Measurements from ENCODE around the gene ADAP1. TPM values are rescaled to one million over a fixed set of nuclear protein-coding genes. Genes with fewer than 3 reads are reported as not detected.

The ADAP1 gene
- polyA plus RNA-seq, 1 donor (not counting 4 experiments of a cell fraction or from before 2014, with no cell fraction given): 4.3 TPM

- dilution Hi-C loops (cut with MboI; ENCODE audit: extremely low pct_ligation_motif_present, low sequenced_read_pairs): no loop called here
- Histone ChIP-seq H3K27ac (ENCODE audit: control insufficient read depth, insufficient read depth, low read length) (no peak overlapping the region), H3K4me3 (ENCODE audit: control insufficient read depth in 2 of 3, extremely low read depth in 1 of 3, insufficient read depth in 2 of 3, low read depth in 1 of 3, low read length in 3 of 3) (no peak overlapping the region), H3K9me3 (ENCODE audit: control insufficient read depth, low read depth, low read length) (no peaks in the 10 kb centered on the region), H3K4me2 (ENCODE audit: control insufficient read depth, extremely low read depth, insufficient read depth, low read depth, low read length) (no peak overlapping the region), H3K27me3 (ENCODE audit: control insufficient read depth, extremely low read depth, insufficient read depth, low read length) (peaks cover 30% of the 10 kb centered on the region), H4K20me1 (ENCODE audit: control insufficient read depth, extremely low read depth, insufficient read depth, low read length) (no peaks in the 10 kb centered on the region), H3K79me2 (ENCODE audit: control insufficient read depth, insufficient read depth, low read length) (no peaks in the 10 kb centered on the region), H3K9me1 (ENCODE audit: control insufficient read depth, extremely low read depth, insufficient read depth, low read length) (no peaks in the 10 kb centered on the region), H3K36me3 (ENCODE audit: control insufficient read depth in 2 of 2, extremely low read depth in 1 of 2, insufficient read depth in 2 of 2, low read length in 2 of 2) (no peaks in the 10 kb centered on the region), H2AFZ (ENCODE audit: control insufficient read depth, low read length) (no peak overlapping the region), H3K4me1 (ENCODE audit: control insufficient read depth, extremely low read depth, insufficient read depth, low read length) (peaks cover 2% of the 10 kb centered on the region), H3K9ac (ENCODE audit: control insufficient read depth, extremely low read depth, insufficient read depth, low read length) (no peak overlapping the region)
- FAIRE-seq: no peak
- TF ChIP-seq, protein P1, sequence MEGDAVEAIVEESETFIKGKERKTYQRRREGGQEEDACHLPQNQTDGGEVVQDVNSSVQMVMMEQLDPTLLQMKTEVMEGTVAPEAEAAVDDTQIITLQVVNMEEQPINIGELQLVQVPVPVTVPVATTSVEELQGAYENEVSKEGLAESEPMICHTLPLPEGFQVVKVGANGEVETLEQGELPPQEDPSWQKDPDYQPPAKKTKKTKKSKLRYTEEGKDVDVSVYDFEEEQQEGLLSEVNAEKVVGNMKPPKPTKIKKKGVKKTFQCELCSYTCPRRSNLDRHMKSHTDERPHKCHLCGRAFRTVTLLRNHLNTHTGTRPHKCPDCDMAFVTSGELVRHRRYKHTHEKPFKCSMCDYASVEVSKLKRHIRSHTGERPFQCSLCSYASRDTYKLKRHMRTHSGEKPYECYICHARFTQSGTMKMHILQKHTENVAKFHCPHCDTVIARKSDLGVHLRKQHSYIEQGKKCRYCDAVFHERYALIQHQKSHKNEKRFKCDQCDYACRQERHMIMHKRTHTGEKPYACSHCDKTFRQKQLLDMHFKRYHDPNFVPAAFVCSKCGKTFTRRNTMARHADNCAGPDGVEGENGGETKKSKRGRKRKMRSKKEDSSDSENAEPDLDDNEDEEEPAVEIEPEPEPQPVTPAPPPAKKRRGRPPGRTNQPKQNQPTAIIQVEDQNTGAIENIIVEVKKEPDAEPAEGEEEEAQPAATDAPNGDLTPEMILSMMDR (optimal IDR thresholded peaks at IDR 0.05 in 1 of 3, IDR thresholded peaks at IDR 0.05 in 1 of 3, conservative IDR thresholded peaks at IDR 0.05 in 1 of 3; ENCODE audit: extremely low read depth in 1 of 3, insufficient read depth in 2 of 3, low read length in 3 of 3): no peak
- no peak for TF ChIP-seq EZH2 (IDR thresholded peaks at IDR 0.05; ENCODE audit: low read length)
- no peak for DNase-seq (ENCODE audit: low read depth, low spot score)
Observed at GRCh38 chr7:984361-985126, 30.1 kb upstream of the ADAP1 start.

DNA sequence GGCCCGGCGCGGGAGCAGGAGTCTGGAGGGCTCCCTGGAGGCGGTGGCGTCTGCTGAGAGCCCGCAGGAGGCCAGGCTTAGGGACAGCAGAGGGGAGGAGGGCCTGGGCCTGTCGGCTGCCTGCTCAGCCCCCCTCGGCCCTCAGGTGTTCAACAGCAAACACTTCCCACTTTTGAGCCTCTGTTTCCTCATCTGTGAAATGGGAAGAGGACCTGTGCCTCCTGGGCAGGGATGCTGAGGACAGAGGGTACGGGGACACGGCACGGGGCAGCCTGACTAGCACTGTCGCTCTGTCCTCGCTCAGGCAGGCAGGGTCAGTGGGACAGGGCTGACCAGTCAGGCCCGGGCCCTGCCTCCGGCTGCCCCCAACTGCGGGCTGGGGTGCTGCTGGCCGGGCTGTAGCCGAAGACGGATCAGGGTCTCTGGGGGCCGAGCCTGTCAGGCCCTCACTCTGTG is 29.2 kb upstream of the ADAP1 start:
- Histone ChIP-seq H3K9ac (ENCODE audit: control insufficient read depth, extremely low read depth, insufficient read depth, low read length) (no peak overlapping the region), H3K4me2 (ENCODE audit: control insufficient read depth, extremely low read depth, insufficient read depth, low read depth, low read length) (no peak overlapping the region), H3K36me3 (ENCODE audit: control insufficient read depth in 2 of 2, extremely low read depth in 1 of 2, insufficient read depth in 2 of 2, low read length in 2 of 2) (no peaks in the 10 kb centered on the region), H3K79me2 (ENCODE audit: control insufficient read depth, insufficient read depth, low read length) (no peaks in the 10 kb centered on the region), H3K27ac (ENCODE audit: control insufficient read depth, insufficient read depth, low read length) (no peak overlapping the region), H4K20me1 (ENCODE audit: control insufficient read depth, extremely low read depth, insufficient read depth, low read length) (no peaks in the 10 kb centered on the region), H3K27me3 (ENCODE audit: control insufficient read depth, extremely low read depth, insufficient read depth, low read length) (peaks cover 30% of the 10 kb centered on the region), H3K4me1 (ENCODE audit: control insufficient read depth, extremely low read depth, insufficient read depth, low read length) (peaks cover 2% of the 10 kb centered on the region), H3K9me3 (ENCODE audit: control insufficient read depth, low read depth, low read length) (no peaks in the 10 kb centered on the region), H3K9me1 (ENCODE audit: control insufficient read depth, extremely low read depth, insufficient read depth, low read length) (no peaks in the 10 kb centered on the region), H3K4me3 (ENCODE audit: control insufficient read depth in 2 of 3, extremely low read depth in 1 of 3, insufficient read depth in 2 of 3, low read depth in 1 of 3, low read length in 3 of 3) (no peak overlapping the region), H2AFZ (ENCODE audit: control insufficient read depth, low read length) (no peak overlapping the region)
- FAIRE-seq (no peak), DNase-seq (ENCODE audit: low read depth, low spot score) (no peak)
- TF ChIP-seq, protein P1 (optimal IDR thresholded peaks at IDR 0.05 in 1 of 3, IDR thresholded peaks at IDR 0.05 in 1 of 3, conservative IDR thresholded peaks at IDR 0.05 in 1 of 3; ENCODE audit: extremely low read depth in 1 of 3, insufficient read depth in 2 of 3, low read length in 3 of 3): no peak
- TF ChIP-seq EZH2 (IDR thresholded peaks at IDR 0.05; ENCODE audit: low read length): no peak
- dilution Hi-C loops (cut with MboI; ENCODE audit: extremely low pct_ligation_motif_present, low sequenced_read_pairs): no loop called here

Data from keratinocyte (primary cell).